SK-N-SH (cell line): Measurements from ENCODE around the gene ATG16L1. TPM values are rescaled to one million over a fixed set of nuclear protein-coding genes. Genes with fewer than 3 reads are reported as not detected.

ENCODE experiments used
- CTCF ChIA-PET: fragments of 300-600, 350-600 bp; formaldehyde crosslinking; extraction: SDS; loops from one replicate; lab custom pipeline; 2021; lab: Yijun Ruan, JAX
- POLR2A ChIA-PET: fragments of 350-600 bp; sonication (Branson Sonifier 250); formaldehyde crosslinking; extraction: SDS; loops from one replicate; lab custom pipeline; 2020; ENCODE audit warnings: antibody characterized with exemption, inconsistent platforms; lab: Yijun Ruan, JAX
- DNase-seq: peaks from one replicate; pipeline ENCODE4 v3.0.0; 2012
- H2AFZ ChIP-seq: fragments of 200-600 bp; sonication (generic); 2 replicates; pipeline ENCODE4 v1.8.1; 2016; ENCODE audit warnings: antibody characterized with exemption, mild to moderate bottlenecking, low read depth
- H3F3A ChIP-seq: fragments of 200-600 bp; sonication (generic); replicated peaks from 2 replicates; pipeline ENCODE3; 2016; ENCODE audit warnings: antibody characterized with exemption, mild to moderate bottlenecking; ENCODE audit not compliant: insufficient read depth
- H3K27ac ChIP-seq, 2 experiments: fragments of 200-500 bp in 1 of 2; fragments of 200-600 bp in 1 of 2; sonication (Bioruptor generic) in 1 of 2; sonication (generic), shearing (Covaris generic) in 1 of 2; 2 replicates each; pipeline versions ENCODE4 v1.5.1 to v1.6.1; 2014 to 2016; ENCODE audit warnings: low read depth in 2 of 2, inconsistent platforms in 1 of 2, low read length in 1 of 2, mild to moderate bottlenecking in 1 of 2, mixed read lengths in 1 of 2
- H3K27me3 ChIP-seq: fragments of 200-600 bp; sonication (generic), shearing (Covaris generic); 2 replicates; pipeline ENCODE4 v1.6.1; 2016; ENCODE audit warnings: mixed run types; ENCODE audit not compliant: insufficient read depth
- H3K36me3 ChIP-seq, 2 experiments: fragments of 200-500 bp in 1 of 2; fragments of 200-600 bp in 1 of 2; sonication (Bioruptor generic) in 1 of 2; sonication (generic) in 1 of 2; replicated peaks in 1 of 2; 2 replicates each; pipeline versions ENCODE3 to v1.5.1; 2014 to 2016; ENCODE audit warnings: low read length in 1 of 2, mild to moderate bottlenecking in 1 of 2; ENCODE audit not compliant: insufficient read depth in 2 of 2, control insufficient read depth in 1 of 2
- H3K4me1 ChIP-seq, 2 experiments: fragments of 200-500 bp in 1 of 2; fragments of 200-600 bp in 1 of 2; sonication (Bioruptor generic) in 1 of 2; sonication (generic), shearing (Covaris generic) in 1 of 2; 2 replicates each; pipeline versions ENCODE4 v1.5.1 to v1.6.1; 2014 to 2016; ENCODE audit warnings: low read depth in 1 of 2, low read length in 1 of 2, mixed run types in 1 of 2; ENCODE audit not compliant: insufficient read depth in 2 of 2, control insufficient read depth in 1 of 2
- H3K4me2 ChIP-seq: fragments of 200-600 bp; sonication (generic), shearing (Covaris generic); 2 replicates; pipeline ENCODE4 v1.6.1; 2017; ENCODE audit warnings: mixed run types
- H3K4me3 ChIP-seq, 2 experiments: fragments of 200-500 bp in 1 of 2; fragments of 200-600 bp in 1 of 2; sonication (Bioruptor generic) in 1 of 2; sonication (generic), shearing (Covaris generic) in 1 of 2; 2 replicates each; pipeline versions ENCODE4 v1.5.1 to v1.8.1; 2014 to 2016; ENCODE audit warnings: low read depth in 2 of 2, inconsistent platforms in 1 of 2, low read length in 1 of 2, mild to moderate bottlenecking in 1 of 2, mixed read lengths in 1 of 2, moderate library complexity in 1 of 2
- H3K79me2 ChIP-seq: fragments of 200-600 bp; sonication (generic); 2 replicates; pipeline ENCODE4 v1.8.1; 2017; ENCODE audit warnings: mild to moderate bottlenecking; ENCODE audit not compliant: insufficient read depth
- H3K9ac ChIP-seq: fragments of 200-600 bp; sonication (generic); 2 replicates; pipeline ENCODE4 v1.6.1; 2017; ENCODE audit warnings: mixed run types
- H3K9me2 ChIP-seq: fragments of 200-600 bp; sonication (generic); 2 replicates; pipeline ENCODE4 v1.6.1; 2017; ENCODE audit warnings: mixed run types
- H3K9me3 ChIP-seq: fragments of 200-600 bp; sonication (generic); 2 replicates; pipeline ENCODE4 v1.6.1; 2017; ENCODE audit warnings: mixed run types, mild to moderate bottlenecking, moderate library complexity
- H4K20me1 ChIP-seq: fragments of 200-600 bp; sonication (generic); 2 replicates; pipeline ENCODE4 v1.6.1; 2017; ENCODE audit warnings: mild to moderate bottlenecking, mixed run types; ENCODE audit not compliant: insufficient read depth
- CHD2 ChIP-seq: fragments of 150-350 bp; IDR thresholded peaks from 2 replicates; pipeline ENCODE4 v1.6.1; 2018; ENCODE audit warnings: low read length; ENCODE audit not compliant: partially characterized antibody
- CTCF ChIP-seq: fragments of 200-600 bp; sonication (generic); IDR thresholded peaks from 2 replicates; pipeline ENCODE4 v1.6.1; 2017; ENCODE audit warnings: antibody characterized with exemption, mild to moderate bottlenecking, moderate library complexity
- EP300 ChIP-seq, 2 experiments: IDR thresholded peaks; 2 replicates each; pipeline versions ENCODE4 v1.4.0 to v1.6.1; 2012; ENCODE audit warnings: borderline replicate concordance in 1 of 2, low read depth in 1 of 2, low read length in 1 of 2
- EZH2phosphoT487 ChIP-seq: fragments of 200-600 bp; sonication (generic); IDR thresholded peaks from 2 replicates; pipeline ENCODE4 v1.6.1; 2017; ENCODE audit warnings: low read depth, mixed run types, mild to moderate bottlenecking, antibody characterized with exemption, moderate library complexity, borderline replicate concordance
- FOSL2 ChIP-seq: IDR thresholded peaks from 2 replicates; pipeline ENCODE4 v1.4.0; 2012; ENCODE audit warnings: low read depth, mild to moderate bottlenecking, moderate library complexity, borderline replicate concordance
- IRF3 ChIP-seq: fragments of 150-350 bp; IDR thresholded peaks from 2 replicates; pipeline ENCODE4 v1.6.1; 2016; ENCODE audit warnings: mild to moderate bottlenecking, low read depth, low read length
- JUND ChIP-seq: IDR thresholded peaks from 2 replicates; pipeline ENCODE4 v1.4.0; 2012
- MEF2A ChIP-seq: IDR thresholded peaks from 2 replicates; pipeline ENCODE4 v1.4.0; 2012; ENCODE audit warnings: low read depth, borderline replicate concordance
- MXI1 ChIP-seq: IDR thresholded peaks from 2 replicates; pipeline ENCODE4 v1.6.1; 2012; ENCODE audit warnings: mild to moderate bottlenecking, low read depth, low read length, improper control_type of control experiment
- NRF1 ChIP-seq: IDR thresholded peaks from 2 replicates; pipeline ENCODE4 v1.6.1; 2012; ENCODE audit warnings: low read depth, mild to moderate bottlenecking, low read length
- PBX3 ChIP-seq: IDR thresholded peaks from 2 replicates; pipeline ENCODE4; 2012
- RAD21 ChIP-seq: IDR thresholded peaks from 2 replicates; pipeline ENCODE4 v1.6.1; 2012; ENCODE audit warnings: mild to moderate bottlenecking, low read length
- RFX5 ChIP-seq: IDR thresholded peaks from 2 replicates; pipeline ENCODE4 v1.6.1; 2012; ENCODE audit warnings: mild to moderate bottlenecking, improper control_type of control experiment, low read length
- SIN3A ChIP-seq: IDR thresholded peaks from 2 replicates; pipeline ENCODE4 v1.6.1; 2012; ENCODE audit warnings: low read depth, mild to moderate bottlenecking, low read length, moderate library complexity, borderline replicate concordance
- TAF1 ChIP-seq: IDR thresholded peaks from 2 replicates; pipeline ENCODE4 v1.6.1; 2012; ENCODE audit warnings: low read depth, mild to moderate bottlenecking, low read length, moderate library complexity, borderline replicate concordance
- TCF12 ChIP-seq: IDR thresholded peaks from 2 replicates; pipeline ENCODE4 v1.4.0; 2012
- WGBS: methylation state at CpG from one replicate; pipeline ENCODE4 v1.1.6; 2017; ENCODE audit warnings: low lambda C conversion rate; 5-methylcytosine and 5-hydroxymethylcytosine counted together
- polyA plus RNA-seq, 3 experiments: library from polyadenylated mRNA; depleted of rRNA; stranded (reverse); fragments of >200 nt; gene quantifications; 2 replicates each; pipeline ENCODE4 v1.2.3, GENCODE V29; 2012
- TF ChIP-seq, protein P1 (sequence below): IDR thresholded peaks from 2 replicates; pipeline ENCODE4 v1.4.0; 2012; ENCODE audit warnings: low read depth
- TF ChIP-seq, protein P2 (sequence below): fragments of 150-350 bp; IDR thresholded peaks from 2 replicates; pipeline ENCODE4 v1.6.1; 2017; ENCODE audit warnings: antibody characterized with exemption, low read length, low read depth, borderline replicate concordance
- TF ChIP-seq, protein P3 (sequence below): IDR thresholded peaks from 2 replicates; pipeline ENCODE4 v1.4.0; 2012; ENCODE audit warnings: low read depth, borderline replicate concordance

Gene ATG16L1
- polyA plus RNA-seq, 1 of the 3 experiments (the other 2 are of a cell fraction), result 22.2 TPM

GRCh38 chr2:233219848-233220247 is 31.6 kb upstream of the ATG16L1 start (continued):
- TF ChIP-seq EP300 (IDR thresholded peaks at IDR 0.05; ENCODE audit: borderline replicate concordance in 1 of 2, low read depth in 1 of 2, low read length in 1 of 2) (no peak), MXI1 (no peak), TAF1 (no peak), TCF12 (no peak), FOSL2 (no peak)

GRCh38 chr2:233221378-233222063 is 30.0 kb upstream of the ATG16L1 start:
- CTCF ChIA-PET, result interaction anchor here (0.6 to 1.0 kb wide), 2 partner anchors 30 to 244 kb away, joined by 3 read pairs; partner anchors contain the start of gene ATG16L1
- Histone ChIP-seq H3K9ac (no peak overlapping the region), H3K9me3 (no peaks in the 10 kb centered on the region), H3K79me2 (no peaks in the 10 kb centered on the region), H2AFZ (no peak overlapping the region), H3K27me3 (peaks cover 6% of the 10 kb centered on the region; the same call in 1 of the 2 replicates), H3F3A (no peaks in the 10 kb centered on the region), H3K4me3 (no peak overlapping the region), H3K4me2 (no peak overlapping the region), H4K20me1 (no peaks in the 10 kb centered on the region), H3K4me1 (no peaks in the 10 kb centered on the region; a peak in 1 of 4 replicates), H3K36me3 (no peaks in the 10 kb centered on the region), H3K27ac (no peak overlapping the region), H3K9me2 (no peaks in the 10 kb centered on the region)
- TF ChIP-seq MEF2A (no peak), EZH2phosphoT487 (no peak), EP300 (IDR thresholded peaks at IDR 0.05; ENCODE audit: borderline replicate concordance in 1 of 2, low read depth in 1 of 2, low read length in 1 of 2) (no peak), PBX3 (no peak), RFX5 (no peak), JUND (no peak), NRF1 (no peak), IRF3 (no peak), SIN3A (no peak), CTCF (no peak), RAD21 (no peak), CHD2 (no peak), TCF12 (no peak), TAF1 (no peak)
- TF ChIP-seq, protein P1, sequence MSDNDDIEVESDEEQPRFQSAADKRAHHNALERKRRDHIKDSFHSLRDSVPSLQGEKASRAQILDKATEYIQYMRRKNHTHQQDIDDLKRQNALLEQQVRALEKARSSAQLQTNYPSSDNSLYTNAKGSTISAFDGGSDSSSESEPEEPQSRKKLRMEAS, result no peak
- TF ChIP-seq, protein P2, sequence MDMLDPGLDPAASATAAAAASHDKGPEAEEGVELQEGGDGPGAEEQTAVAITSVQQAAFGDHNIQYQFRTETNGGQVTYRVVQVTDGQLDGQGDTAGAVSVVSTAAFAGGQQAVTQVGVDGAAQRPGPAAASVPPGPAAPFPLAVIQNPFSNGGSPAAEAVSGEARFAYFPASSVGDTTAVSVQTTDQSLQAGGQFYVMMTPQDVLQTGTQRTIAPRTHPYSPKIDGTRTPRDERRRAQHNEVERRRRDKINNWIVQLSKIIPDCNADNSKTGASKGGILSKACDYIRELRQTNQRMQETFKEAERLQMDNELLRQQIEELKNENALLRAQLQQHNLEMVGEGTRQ, result no peak
- TF ChIP-seq, protein P3, sequence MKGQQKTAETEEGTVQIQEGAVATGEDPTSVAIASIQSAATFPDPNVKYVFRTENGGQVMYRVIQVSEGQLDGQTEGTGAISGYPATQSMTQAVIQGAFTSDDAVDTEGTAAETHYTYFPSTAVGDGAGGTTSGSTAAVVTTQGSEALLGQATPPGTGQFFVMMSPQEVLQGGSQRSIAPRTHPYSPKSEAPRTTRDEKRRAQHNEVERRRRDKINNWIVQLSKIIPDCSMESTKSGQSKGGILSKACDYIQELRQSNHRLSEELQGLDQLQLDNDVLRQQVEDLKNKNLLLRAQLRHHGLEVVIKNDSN, result no peak
- POLR2A ChIA-PET, result no interaction called here
- DNase-seq, result no peak
- WGBS, result 88% methylated on average over 2 of the region's 2 CpGs
